UCSD-AML1 (cell line): ENCODE measurements around the gene ELP2.

Source experiments
- DNase-seq: peaks from one replicate; lab custom pipeline; 2025; ENCODE audit not compliant: unreplicated experiment; lab: John Stamatoyannopoulos, UW

Gene ELP2

GRCh38 chr18:36215577-36215976 is 85.9 kb downstream of the ELP2 start:
- no peak for DNase-seq

GRCh38 chr18:36217348-36217747 is 87.6 kb downstream of the ELP2 start:
- DNase-seq, result no peak

DNA sequence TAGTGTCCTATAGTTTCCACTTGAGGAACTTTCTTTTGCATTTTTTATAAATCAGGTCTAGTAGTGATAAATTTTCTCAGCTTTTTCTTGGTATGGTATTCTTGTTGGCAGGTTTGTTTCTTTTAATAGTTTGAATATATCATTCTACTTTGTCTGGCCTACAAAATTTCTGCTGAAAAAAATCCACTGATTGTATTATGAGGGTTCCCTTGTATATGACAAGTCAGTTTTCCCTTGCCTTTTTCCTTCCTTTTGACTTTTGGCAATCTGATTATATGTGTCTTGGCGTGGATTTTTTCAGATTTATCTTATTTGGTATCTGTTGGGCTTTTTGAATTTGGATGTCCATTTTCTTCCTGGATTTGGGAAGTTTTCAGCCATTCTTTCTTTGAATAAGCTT is 99.5 kb downstream of the ELP2 start:
- no peak for DNase-seq
